Activated CD4-positive, alpha-beta T cell treated with anti-CD3 and anti-CD28 coated beads, Interleukin-2, amount 50 U/mL, for 1 hour (primary cell): ENCODE results near the gene IRX4.

ENCODE experiments used
- DNase-seq: peaks from one replicate; pipeline ENCODE4 v3.0.0-alpha.2; 2020

Gene IRX4

GRCh38 chr5:1882337-1883119 lies at the start of gene IRX4:
TSS of gene IRX4 (minus strand) at chr5:1882925. CDS start at chr5:1882647, 278 bp downstream.
- no peak for DNase-seq

GRCh38 chr5:1931604-1932231 lies 49.0 kb upstream of the IRX4 start:
- DNase-seq: no peak

- no peak for DNase-seq
These were observed 48.3 kb upstream of the IRX4 start for GRCh38 chr5:1930880-1931603.

DNA sequence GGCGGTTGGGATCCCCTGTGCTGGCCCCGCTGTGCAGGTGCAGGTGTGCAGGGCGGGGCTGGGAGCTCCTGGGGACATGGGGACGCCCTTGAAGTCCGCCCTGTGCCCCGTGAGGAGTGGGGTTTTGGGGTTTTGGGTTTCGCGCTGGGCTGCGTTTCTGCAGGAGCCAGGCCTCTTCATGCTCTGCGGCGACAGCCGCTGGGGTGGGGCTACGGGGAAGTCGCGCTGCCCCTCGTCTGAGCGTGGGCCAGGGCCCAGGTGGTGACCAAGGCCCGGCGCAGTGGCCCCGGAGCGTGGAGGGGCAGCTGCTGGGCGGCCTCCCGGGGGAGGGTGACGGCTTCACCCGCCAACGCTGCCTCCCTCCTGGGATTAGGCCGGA lies 47.8 kb upstream of the IRX4 start:
- DNase-seq: no peak

- DNase-seq: no peak
These were observed 46.6 kb upstream of the IRX4 start for GRCh38 chr5:1929108-1929991.

GRCh38 chr5:1926471-1927341 lies 44.0 kb upstream of the IRX4 start:
- no peak for DNase-seq

GRCh38 chr5:1926071-1926440 lies 43.3 kb upstream of the IRX4 start:
- no peak for DNase-seq

DNA sequence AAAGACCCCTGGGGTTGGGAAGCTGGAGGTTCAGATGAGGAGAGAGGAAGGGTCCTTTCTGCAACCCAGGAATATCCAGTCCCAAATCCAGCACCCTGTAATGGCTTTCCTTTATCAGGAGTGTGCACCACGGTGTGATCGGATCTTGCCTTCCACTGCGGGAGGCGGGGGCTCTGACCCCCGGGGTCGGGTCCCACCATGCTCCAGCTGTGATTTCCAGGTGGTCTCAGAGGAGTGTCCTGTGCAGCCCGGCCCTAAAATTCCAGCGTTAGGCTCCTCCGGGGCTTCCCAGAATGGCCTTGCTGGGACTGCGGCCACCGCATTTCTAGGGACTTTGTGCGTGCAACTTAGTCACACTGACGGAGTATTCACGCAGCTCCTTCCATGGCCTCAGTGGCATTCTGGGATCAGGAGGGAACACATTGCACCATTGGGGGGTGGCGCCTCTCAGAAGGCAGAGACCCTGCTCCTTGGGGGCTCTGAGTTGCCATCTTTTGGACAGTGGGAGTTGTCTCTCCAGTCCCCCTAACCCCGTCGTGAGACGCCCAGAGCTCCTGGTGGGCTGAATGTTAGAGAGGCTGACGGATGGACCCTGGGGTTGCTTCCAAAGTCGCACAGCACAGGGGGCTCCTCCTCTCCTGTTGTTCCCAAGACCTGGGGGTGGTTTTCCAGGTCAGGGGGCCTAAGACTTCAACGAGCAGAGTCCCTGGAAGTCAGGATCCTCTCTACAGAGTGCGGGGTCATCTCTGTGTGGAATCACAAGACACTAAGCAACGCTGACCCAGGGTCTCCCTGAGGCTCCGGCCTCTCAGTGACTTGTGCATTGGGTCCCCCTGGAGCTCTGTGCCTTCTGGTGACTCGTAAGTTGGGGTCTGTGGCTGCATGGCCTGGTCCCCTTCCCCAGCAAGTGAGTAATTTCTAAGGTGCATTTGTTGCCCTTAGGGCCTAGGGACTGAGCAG lies 42.7 kb upstream of the IRX4 start:
- no peak for DNase-seq

- DNase-seq: no peak
These were observed 41.0 kb upstream of the IRX4 start for GRCh38 chr5:1923766-1924165.

DNA sequence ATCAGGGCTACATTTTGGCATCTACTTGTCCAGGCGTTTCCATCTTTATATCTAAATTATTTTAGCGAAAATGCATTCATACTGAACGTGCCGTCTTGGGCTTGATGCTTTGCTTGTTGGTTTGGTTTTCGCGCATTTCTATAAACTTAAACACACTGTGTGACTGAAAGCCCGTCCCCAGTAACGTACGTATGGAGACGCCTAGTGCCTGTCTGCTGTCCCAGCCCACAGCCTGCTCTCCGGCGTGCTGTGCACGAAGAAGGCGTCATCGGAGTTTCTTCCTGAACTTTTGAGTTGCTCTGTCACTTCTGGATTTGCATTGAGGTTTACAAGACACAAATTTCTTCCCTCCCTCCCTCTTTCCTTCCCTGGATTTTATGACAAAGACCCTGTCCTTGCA lies 40.6 kb upstream of the IRX4 start:
- DNase-seq: no peak

DNA sequence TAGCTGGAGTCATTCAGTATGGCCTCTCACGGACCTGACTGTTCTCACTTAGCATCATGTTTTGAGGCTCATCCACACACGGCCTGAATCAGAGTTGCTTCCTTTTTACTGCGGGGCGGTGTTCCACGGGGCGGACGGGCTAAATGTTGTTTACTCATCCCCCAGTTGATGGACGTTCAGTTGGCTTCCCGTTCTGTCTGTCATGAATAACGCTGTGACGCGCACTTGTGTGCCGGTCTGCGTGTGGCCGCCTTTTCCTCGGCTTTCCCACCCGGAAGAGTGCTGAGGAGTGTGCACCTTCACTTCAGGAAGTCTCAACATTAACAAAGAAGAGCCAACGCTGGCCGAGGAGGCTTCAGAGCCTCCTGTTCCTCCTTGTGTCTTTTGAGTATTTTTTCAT lies 39.0 kb upstream of the IRX4 start:
- DNase-seq: no peak

GRCh38 chr5:1919750-1920149 lies 37.0 kb upstream of the IRX4 start:
- no peak for DNase-seq

GRCh38 chr5:1919209-1919566 lies 36.5 kb upstream of the IRX4 start:
- DNase-seq: no peak

GRCh38 chr5:1918488-1919208 lies 35.9 kb upstream of the IRX4 start:
- no peak for DNase-seq

- DNase-seq: no peak
These were observed 35.2 kb upstream of the IRX4 start for GRCh38 chr5:1917830-1918487.

- DNase-seq: no peak
These were observed 33.6 kb upstream of the IRX4 start for GRCh38 chr5:1916041-1917001.

DNA sequence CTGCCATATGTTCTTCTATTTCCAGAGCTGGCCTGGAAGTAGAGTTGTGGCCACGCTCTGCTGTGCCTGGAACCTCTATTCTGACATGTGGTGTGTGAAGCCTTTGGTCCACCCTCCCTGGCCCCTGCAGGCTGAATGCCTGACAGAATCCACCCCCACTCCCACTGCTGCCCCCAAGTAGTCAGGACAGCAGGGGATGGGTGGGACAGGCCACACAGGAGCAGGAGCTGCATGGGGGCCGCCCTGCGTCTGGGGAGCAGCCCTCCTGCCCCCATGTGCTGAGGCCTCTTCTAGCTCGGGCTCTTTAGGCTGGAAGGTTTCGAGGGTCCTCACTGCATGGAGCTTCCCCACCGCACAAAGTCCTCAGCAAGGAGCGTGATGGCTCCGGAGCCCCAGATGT lies 32.6 kb upstream of the IRX4 start:
- DNase-seq: no peak

GRCh38 chr5:1914471-1914870 lies 31.7 kb upstream of the IRX4 start:
- no peak for DNase-seq
